OCI-LY1 (cell line): ENCODE data around the gene SLC9A8.
A peak's percentile ranks its signal among the peaks of the same experiment; 100 is the strongest.

Experiments used
- CTCF ChIP-seq: fragments of 200-600 bp; sonication (generic), shearing (Covaris generic); IDR thresholded peaks from 2 replicates; pipeline ENCODE4 v1.5.1; 2017; ENCODE audit warnings: mild to moderate bottlenecking, antibody characterized with exemption, low read length, moderate library complexity, mixed read lengths
- EZH2 ChIP-seq: fragments of 200-600 bp; sonication (generic), shearing (Covaris generic); IDR thresholded peaks from 2 replicates; pipeline ENCODE4 v1.8.0; 2017; ENCODE audit warnings: borderline replicate concordance, mixed run types, mild to moderate bottlenecking, antibody characterized with exemption, low read length, moderate library complexity, mixed read lengths

GRCh38 chr20:49928411-49929141 is 115.9 kb downstream of the SLC9A8 start:
- peak; percentile 86 for TF ChIP-seq CTCF
- no peak for TF ChIP-seq EZH2
